Heart left ventricle (tissue), 16 donors: ENCODE data around the gene YPEL3. TPM values are rescaled to one million over a fixed set of nuclear protein-coding genes. Genes with fewer than 3 reads are reported as not detected.
A peak's percentile ranks its signal among the peaks of the same experiment; 100 is the strongest.

Experiments used
- ATAC-seq, 4 donors: fragments of 200-7000 bp; cut with Tn5 transposase; one replicate each; pipeline ENCODE4 v1.9.1; 2020 to 2022; ENCODE audit warnings: moderate library complexity in 4 of 4, mild to moderate bottlenecking in 3 of 4, moderate number of reproducible peaks in 1 of 4
- DNase-seq, 5 donors: peaks; one replicate each; pipeline ENCODE4 v3.0.0-alpha.2; 2020
- H3K27ac ChIP-seq, 12 donors: fragments of 200-600 bp; sonication (generic) in 4 of 12; one replicate each; pipeline versions ENCODE4 v1.5.0 to v1.8.0; 2016 to 2022; ENCODE audit warnings: mild to moderate bottlenecking in 2 of 12
- H3K27me3 ChIP-seq, 9 donors: fragments of 200-600 bp; sonication (generic) in 2 of 9; one replicate each; pipeline versions ENCODE4 v1.5.1 to v1.8.0; 2016 to 2022; ENCODE audit warnings: mild to moderate bottlenecking in 3 of 9
- H3K36me3 ChIP-seq, 9 donors: fragments of 200-600 bp; sonication (generic) in 2 of 9; one replicate each; pipeline versions ENCODE4 v1.5.0 to v1.8.0; 2018 to 2022; ENCODE audit warnings: mild to moderate bottlenecking in 2 of 9
- H3K4me1 ChIP-seq, 12 donors: fragments of 200-600 bp; sonication (generic) in 4 of 12; one replicate each; pipeline versions ENCODE4 v1.5.0 to v1.8.0; 2016 to 2022; ENCODE audit warnings: mild to moderate bottlenecking in 3 of 12
- H3K4me3 ChIP-seq, 12 donors: fragments of 200-600 bp; sonication (generic) in 4 of 12; one replicate each; pipeline versions ENCODE4 v1.5.0 to v1.8.0; 2017 to 2022; ENCODE audit warnings: mild to moderate bottlenecking in 9 of 12, moderate library complexity in 4 of 12
- H3K9me3 ChIP-seq, 12 donors: fragments of 200-600 bp; sonication (generic) in 4 of 12; one replicate each; pipeline versions ENCODE4 v1.5.0 to v1.8.0; 2016 to 2022; ENCODE audit warnings: mild to moderate bottlenecking in 1 of 12
- CTCF ChIP-seq, 12 donors: fragments of 200-600 bp; sonication (generic) in 4 of 12; IDR thresholded peaks; one replicate each; pipeline versions ENCODE4 v1.5.0 to v1.8.0; 2018 to 2022; ENCODE audit warnings: antibody characterized with exemption in 12 of 12, mild to moderate bottlenecking in 5 of 12
- POLR2A ChIP-seq, 2 donors: fragments of 450-650 bp; IDR thresholded peaks; one replicate each; pipeline ENCODE4 v1.6.1; 2017; ENCODE audit warnings: antibody characterized with exemption in 2 of 2, mild to moderate bottlenecking in 2 of 2, moderate library complexity in 2 of 2
- WGBS, 4 donors: extraction: QIAGEN DNeasy Blood & Tissue Kit in 2 of 4; methylation state at CpG; one replicate each; pipeline versions ENCODE4 v1.1.5 to v1.1.7; 2013 to 2018; 5-methylcytosine and 5-hydroxymethylcytosine counted together
- intact Hi-C, 10 donors: fragments of 100-400 bp; cut with DNase I; formaldehyde crosslinking; loops; one replicate each; pipeline versions ENCODE4 v1.11.1 to v1.14.2; 2022
- polyA plus RNA-seq, 2 donors: library from polyadenylated mRNA; stranded (reverse); fragments of 200-250 nt; gene quantifications; one replicate each; pipeline ENCODE4 v1.2.3, GENCODE V29; 2013
- total RNA-seq, 9 donors: library from RNA; depleted of rRNA in 2 of 9; stranded (reverse); fragments of >200 nt in 2 of 9; fragmentation: NEBNext Ultra II Directional in 3 of 9; extraction: Animal tissue kit (Norgen Biotek cat#: 25700) in 3 of 9; gene quantifications; one replicate each; pipeline versions ENCODE4 v1.1.0 to v1.2.4, GENCODE V29; 2016 to 2023
- donor health status: ischemic (EF 13 %, LVEDD 7.1; RV severe dilation, severe dysfunction).
- donor health status: healthy with polysubstance abuse.
- donor health status: DM: no; HTN: yes; CAD: no.
- donor health status: DM: no; HTN: no; CAD: no.
- donor health status: ischemic (EF 25% LVEDD 6.9; RV normal size, moderate dysfunction).
- donor health status: ischemic (EF 25% LVEDD 5.7; RV mildly dilated, moderate dysfunction).
- donor health status: healthy.
- donor health status: DM: yes; HTN: yes; CAD: no.
- donor health status: ischemic (EF 35%, LVEDD 5.7; RV mildly dilated, moderate dysfunction).
- donor health status: nonischemic (EF 11% LVEDD 7.7; RV severe dilation, severe dysfunction).
- donor health status: DM: yes; HTN: yes; CAD: no.
- donor health status: PGD.
- donor health status: ischemic (EF 29% LVEDD 5.4; RV normal size, mild dysfunction).
- donor health status: nonischemic (EF 23%, LVEDD 6.1; RV moderate dilation, normal function).

Gene YPEL3
- total and polyA plus RNA-seq, 11 donors = 34.8 to 248 (median 50.3) TPM

GRCh38 chr16:30122604-30123160, 26.7 kb upstream of the YPEL3 start:
- no peaks in the 10 kb centered on the region for H3K9me3 ChIP-seq
- peaks cover 0 to 41% (median 15%) of the 10 kb centered on the region in 12 donors for H3K4me1 ChIP-seq
- ATAC-seq (peak in 3 of 4 donors; percentile 15 to 38 (median 17)), DNase-seq (peak in 2 of 5 donors; percentile 47 to 64)
- H3K4me3 ChIP-seq = peak overlapping the region; percentile 64 to 96 (median 81)
- 2 to 5% (median 3%) methylated on average over 13 to 42 of the region's 42 CpGs for WGBS, 4 donors
- TF ChIP-seq POLR2A (IDR thresholded peaks at IDR 0.05) (no peak), CTCF (IDR thresholded peaks at IDR 0.05) (no peak)
- intact Hi-C loops = loop anchor here in 5 of 10 donors (1.0 to 10.0 kb wide), 6 partner anchors 26 to 292 kb away; partner anchors contain the start of genes ALDOA (in 1 of the 5), CORO1A (in 1 of the 5) and YPEL3 (in 1 of the 5)
- H3K27ac ChIP-seq = peak overlapping the region; percentile 87 to 99 (median 95)
- H3K36me3 ChIP-seq = peaks cover 0 to 38% (median 29%) of the 10 kb centered on the region in 9 donors
- no peaks in the 10 kb centered on the region for H3K27me3 ChIP-seq

GRCh38 chr16:30121741-30122571, 25.9 kb upstream of the YPEL3 start:
- Histone ChIP-seq H3K36me3 (peaks cover 0 to 46% (median 36%) of the 10 kb centered on the region in 9 donors), H3K27me3 (no peaks in the 10 kb centered on the region), H3K4me1 (peaks cover 0 to 41% (median 15%) of the 10 kb centered on the region in 12 donors), H3K4me3 (peak overlapping the region; percentile 64 to 96 (median 81)), H3K27ac (peak overlapping the region; percentile 87 to 99 (median 95)), H3K9me3 (no peaks in the 10 kb centered on the region)
- WGBS, 4 donors = 31 to 48% (median 37%) methylated on average over 28 to 31 of the region's 31 CpGs
- peak; percentile 81 to 89 (median 86) for DNase-seq
- ATAC-seq = peak; percentile 74 to 90 (median 80)
- TF ChIP-seq POLR2A (IDR thresholded peaks at IDR 0.05) = peak in 1 of 2 donors; percentile 69
- no peak for TF ChIP-seq CTCF (IDR thresholded peaks at IDR 0.05)
- intact Hi-C loops = loop anchor here in 5 of 10 donors (2.0 to 10.0 kb wide), 5 partner anchors 27 to 293 kb away; partner anchors contain the start of genes ALDOA (in 1 of the 5) and CORO1A (in 1 of the 5)

- peaks cover 0 to 60% (median 50%) of the 10 kb centered on the region in 9 donors for H3K36me3 ChIP-seq
- no peaks in the 10 kb centered on the region for H3K27me3 ChIP-seq
- intact Hi-C loops = loop anchor here in 4 of 10 donors (5.0 to 10.0 kb wide), 4 partner anchors 56 to 294 kb away; partner anchors contain the start of genes ALDOA (in 1 of the 4) and CORO1A (in 1 of the 4)
- TF ChIP-seq CTCF (IDR thresholded peaks at IDR 0.05) (no peak), POLR2A (IDR thresholded peaks at IDR 0.05) (no peak)
- ATAC-seq (no peak), DNase-seq (no peak)
- H3K27ac ChIP-seq = peak overlapping the region in 9 of 12 donors; percentile 91 to 99 (median 95)
- peaks cover 0 to 41% (median 15%) of the 10 kb centered on the region in 12 donors for H3K4me1 ChIP-seq
- no peaks in the 10 kb centered on the region for H3K9me3 ChIP-seq
- H3K4me3 ChIP-seq = no peak overlapping the region
- WGBS, 4 donors = 95 to 100% (median 96%) methylated on average over 3 of the region's 3 CpGs
Measured at GRCh38 chr16:30120340-30121105, 24.5 kb upstream of the YPEL3 start.
